Measurements from ENCODE around the gene PPP1R15B. TPM values are rescaled to one million over a fixed set of nuclear protein-coding genes. Genes with fewer than 3 reads are reported as not detected.

The PPP1R15B gene
- total RNA-seq, 6 experiments from 2014 or later, result 27.4 to 34.8 (median 30.9) TPM

DNA sequence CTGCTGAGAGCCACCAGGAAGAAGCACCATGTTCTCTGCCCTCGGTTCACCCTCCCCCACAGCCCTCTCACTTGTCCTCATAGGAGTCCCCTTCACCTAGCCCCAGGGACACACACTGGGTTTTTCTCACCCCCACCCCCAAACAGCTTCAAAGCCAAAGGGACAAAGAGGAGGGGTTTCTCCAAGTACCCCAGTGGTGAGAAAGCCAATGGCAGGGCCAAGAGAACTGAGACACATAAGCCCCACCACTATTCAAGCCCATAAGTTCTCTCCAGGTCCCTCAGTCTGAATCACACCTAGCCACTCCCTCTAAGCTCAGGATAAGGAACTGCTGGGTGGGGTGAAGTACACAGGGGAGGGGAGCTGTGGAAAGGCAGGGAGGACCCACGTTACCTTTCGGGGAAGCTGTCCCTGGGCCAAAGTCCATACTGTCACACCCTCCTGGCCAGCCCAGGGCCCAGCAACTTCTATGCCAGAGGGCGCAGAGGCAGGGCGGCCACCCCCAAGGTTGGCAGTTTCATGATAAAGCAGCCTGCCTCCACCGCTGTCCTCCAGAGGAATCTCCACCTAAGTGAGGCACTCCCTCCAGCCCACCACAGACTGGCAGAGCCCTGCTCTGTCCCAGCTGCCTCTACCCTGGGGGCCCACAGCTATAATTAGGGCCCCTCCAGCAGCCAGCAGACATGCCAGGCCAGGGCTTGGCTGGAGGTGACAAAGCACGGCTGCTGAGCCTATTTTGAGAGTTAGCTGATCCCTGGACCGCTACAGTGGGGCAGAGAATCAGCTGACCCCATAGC lies 39.0 kb upstream of the PPP1R15B start:
- no peak overlapping the region for H3K4me3 Mint-ChIP-seq
- H3K27ac Mint-ChIP-seq, result no peak overlapping the region
- H3K4me1 Mint-ChIP-seq (ENCODE audit: low read depth), result peaks cover 8% of the 10 kb centered on the region; the same call in 1 of the 2 replicates
- no peaks in the 10 kb centered on the region for H3K36me3 Mint-ChIP-seq (ENCODE audit: low read depth)
- H3K9me3 Mint-ChIP-seq, result no peaks in the 10 kb centered on the region
- TF ChIP-seq, protein P1, sequence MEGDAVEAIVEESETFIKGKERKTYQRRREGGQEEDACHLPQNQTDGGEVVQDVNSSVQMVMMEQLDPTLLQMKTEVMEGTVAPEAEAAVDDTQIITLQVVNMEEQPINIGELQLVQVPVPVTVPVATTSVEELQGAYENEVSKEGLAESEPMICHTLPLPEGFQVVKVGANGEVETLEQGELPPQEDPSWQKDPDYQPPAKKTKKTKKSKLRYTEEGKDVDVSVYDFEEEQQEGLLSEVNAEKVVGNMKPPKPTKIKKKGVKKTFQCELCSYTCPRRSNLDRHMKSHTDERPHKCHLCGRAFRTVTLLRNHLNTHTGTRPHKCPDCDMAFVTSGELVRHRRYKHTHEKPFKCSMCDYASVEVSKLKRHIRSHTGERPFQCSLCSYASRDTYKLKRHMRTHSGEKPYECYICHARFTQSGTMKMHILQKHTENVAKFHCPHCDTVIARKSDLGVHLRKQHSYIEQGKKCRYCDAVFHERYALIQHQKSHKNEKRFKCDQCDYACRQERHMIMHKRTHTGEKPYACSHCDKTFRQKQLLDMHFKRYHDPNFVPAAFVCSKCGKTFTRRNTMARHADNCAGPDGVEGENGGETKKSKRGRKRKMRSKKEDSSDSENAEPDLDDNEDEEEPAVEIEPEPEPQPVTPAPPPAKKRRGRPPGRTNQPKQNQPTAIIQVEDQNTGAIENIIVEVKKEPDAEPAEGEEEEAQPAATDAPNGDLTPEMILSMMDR (IDR thresholded peaks at IDR 0.05), result no peak
- peaks cover 9% of the 10 kb centered on the region for H3K27me3 Mint-ChIP-seq (ENCODE audit: insufficient read depth)
- no peak for DNase-seq

DNA sequence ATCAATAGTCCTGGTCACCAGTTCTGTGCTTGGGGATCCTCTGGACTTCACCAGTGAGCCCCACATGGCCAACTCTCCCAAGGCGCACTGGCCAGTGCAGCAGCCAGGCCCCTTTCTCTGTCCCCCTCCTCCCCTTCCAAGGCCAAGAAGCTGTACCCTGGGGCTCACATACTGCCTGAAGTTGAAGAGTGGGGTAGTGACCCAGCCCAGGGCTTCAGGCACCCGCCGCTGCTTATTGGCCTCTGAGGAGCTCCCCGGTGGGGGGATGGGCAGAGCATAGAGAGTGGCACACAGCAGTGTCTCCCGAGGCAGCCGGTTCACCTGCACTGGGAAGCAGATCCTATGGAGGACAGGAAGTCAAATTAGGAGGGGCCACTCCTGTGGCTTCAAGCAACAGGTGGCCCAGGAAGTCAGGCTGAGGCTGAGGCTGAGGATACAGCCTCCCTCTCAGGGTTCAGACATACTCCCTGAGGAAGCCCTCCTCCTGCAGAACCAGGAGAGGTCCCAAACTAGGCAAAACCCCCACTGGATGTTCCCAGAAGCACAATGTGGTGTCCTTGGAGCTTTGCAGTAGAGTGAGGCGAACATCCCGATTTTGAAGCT lies 38.2 kb upstream of the PPP1R15B start:
- peaks cover 9% of the 10 kb centered on the region for H3K27me3 Mint-ChIP-seq (ENCODE audit: insufficient read depth)
- no peaks in the 10 kb centered on the region for H3K36me3 Mint-ChIP-seq (ENCODE audit: low read depth)
- H3K4me3 Mint-ChIP-seq, result no peak overlapping the region
- DNase-seq, result no peak
- no peak overlapping the region for H3K27ac Mint-ChIP-seq
- TF ChIP-seq, protein P1 (IDR thresholded peaks at IDR 0.05), result no peak
- H3K9me3 Mint-ChIP-seq, result no peaks in the 10 kb centered on the region
- H3K4me1 Mint-ChIP-seq (ENCODE audit: low read depth), result peaks cover 10% of the 10 kb centered on the region; the same call in 1 of the 2 replicates

DNA sequence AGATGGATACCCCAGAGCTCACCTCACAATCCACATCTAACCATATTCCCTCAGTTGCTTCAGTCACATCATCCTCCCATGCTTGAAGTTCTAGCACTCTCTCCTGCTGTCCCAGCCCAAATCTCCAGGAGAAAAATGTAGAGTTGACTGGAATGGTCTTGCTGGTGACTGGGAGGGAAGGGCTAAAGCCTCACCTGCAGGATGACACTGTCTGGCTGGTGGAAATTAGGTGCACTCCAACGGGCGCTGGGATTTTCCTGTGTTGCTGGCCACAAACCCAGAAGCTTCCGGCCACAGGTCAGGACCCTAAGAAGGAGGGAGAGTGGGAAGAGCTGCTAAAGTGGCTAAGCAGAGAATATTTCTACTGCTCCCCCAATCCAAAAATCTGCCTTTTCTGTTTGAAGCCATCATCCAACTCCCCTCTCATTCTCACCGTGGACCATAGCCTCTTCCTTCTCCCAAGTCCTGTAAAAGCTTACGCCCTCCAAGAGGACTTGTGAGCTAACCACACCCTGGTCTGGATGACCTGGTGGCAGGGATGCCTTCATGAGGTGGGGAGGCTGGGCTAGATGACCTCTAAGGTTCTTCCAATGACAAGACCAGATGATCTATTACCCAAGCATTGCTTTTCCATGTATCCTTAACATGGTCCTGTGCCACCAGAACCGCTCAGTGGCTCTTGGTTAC lies 37.5 kb upstream of the PPP1R15B start:
- peaks cover 10% of the 10 kb centered on the region; the same call in 1 of the 2 replicates for H3K4me1 Mint-ChIP-seq (ENCODE audit: low read depth)
- H3K4me3 Mint-ChIP-seq, result no peak overlapping the region
- TF ChIP-seq, protein P1 (IDR thresholded peaks at IDR 0.05), result no peak
- H3K27ac Mint-ChIP-seq, result no peak overlapping the region
- peaks cover 10% of the 10 kb centered on the region for H3K27me3 Mint-ChIP-seq (ENCODE audit: insufficient read depth)
- no peaks in the 10 kb centered on the region for H3K36me3 Mint-ChIP-seq (ENCODE audit: low read depth)
- DNase-seq, result no peak
- H3K9me3 Mint-ChIP-seq, result no peaks in the 10 kb centered on the region

DNA sequence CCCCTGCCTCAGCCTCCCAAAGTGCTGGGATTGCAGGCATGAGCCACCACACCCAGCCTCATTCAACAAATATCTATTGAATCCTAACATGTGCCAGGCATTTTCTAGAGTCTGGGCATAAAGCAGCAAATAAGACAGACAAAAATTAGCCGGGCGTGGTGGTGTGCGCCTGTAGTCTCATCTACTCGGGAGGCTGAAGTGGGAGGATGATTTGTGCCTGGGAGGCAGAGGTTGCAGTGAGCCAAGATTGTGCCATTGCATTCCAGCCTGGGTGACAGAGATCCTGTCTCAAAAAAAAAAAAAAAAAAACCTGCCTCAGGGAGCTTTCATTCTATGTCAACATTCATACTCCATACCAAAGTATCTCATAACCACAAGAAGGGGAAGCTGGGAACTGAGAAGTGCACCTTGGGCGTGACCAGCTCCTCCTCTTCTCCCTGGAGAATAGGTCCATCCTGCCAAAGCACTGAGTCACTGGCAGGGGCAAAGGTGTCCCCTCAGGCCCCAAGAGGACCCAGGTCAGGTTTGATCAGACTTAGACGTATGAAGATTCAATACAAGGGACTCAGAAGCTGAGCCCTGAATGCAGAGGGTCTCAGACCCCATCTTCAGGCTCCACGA lies 36.8 kb upstream of the PPP1R15B start:
- Mint-ChIP-seq H3K36me3 (ENCODE audit: low read depth) (no peaks in the 10 kb centered on the region), H3K4me3 (no peak overlapping the region), H3K27ac (no peak overlapping the region), H3K27me3 (ENCODE audit: insufficient read depth) (peaks cover 12% of the 10 kb centered on the region), H3K9me3 (no peaks in the 10 kb centered on the region), H3K4me1 (ENCODE audit: low read depth) (peaks cover 10% of the 10 kb centered on the region; the same call in 1 of the 2 replicates)
- no peak for DNase-seq
- TF ChIP-seq, protein P1 (IDR thresholded peaks at IDR 0.05), result no peak

DNA sequence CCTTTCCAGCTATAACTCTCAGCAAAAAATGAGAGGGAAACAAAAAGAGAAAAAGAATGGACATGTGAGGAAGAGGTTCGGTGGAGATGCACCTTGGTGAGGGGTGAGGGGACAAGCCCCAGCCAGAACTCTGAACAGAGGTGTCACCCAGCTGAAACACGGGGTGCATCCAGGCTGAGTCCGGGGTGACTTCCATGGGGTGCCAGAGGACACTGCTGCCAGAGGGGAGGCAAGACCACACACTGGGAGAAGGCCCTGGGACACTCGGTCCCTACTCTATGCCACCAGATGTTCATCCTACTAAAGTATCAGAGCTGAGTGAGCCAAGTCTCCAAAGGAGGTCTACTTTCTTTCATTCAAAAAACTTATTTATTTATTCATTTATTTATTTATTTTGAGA lies 36.1 kb upstream of the PPP1R15B start:
- Mint-ChIP-seq H3K9me3 (no peaks in the 10 kb centered on the region), H3K4me3 (no peak overlapping the region), H3K27me3 (ENCODE audit: insufficient read depth) (peaks cover 16% of the 10 kb centered on the region), H3K27ac (no peak overlapping the region), H3K4me1 (ENCODE audit: low read depth) (peaks cover 10% of the 10 kb centered on the region; the same call in 1 of the 2 replicates), H3K36me3 (ENCODE audit: low read depth) (no peaks in the 10 kb centered on the region)
- no peak for DNase-seq
- TF ChIP-seq, protein P1 (IDR thresholded peaks at IDR 0.05), result no peak
